WTC11 (cell line): ENCODE results near the gene AMBP. TPM values are rescaled to one million over a fixed set of nuclear protein-coding genes. Genes with fewer than 3 reads are reported as not detected.
A peak's percentile ranks its signal among the peaks of the same experiment; 100 is the strongest.

ENCODE experiments used
- ATAC-seq: fragments of 200-7000 bp; cut with Tn5 transposase; 2 replicates; pipeline ENCODE4 v1.10.0; 2021; ENCODE audit warnings: mild to moderate bottlenecking, moderate library complexity
- CTCF ChIA-PET: fragments of 300-600 bp; sonication (Branson Sonifier 250); formaldehyde crosslinking; loops from one replicate; lab custom pipeline; 2021; ENCODE audit warnings: antibody characterized with exemption; lab: Charles Lee
- POLR2A ChIA-PET: fragments of 350-600 bp; sonication (Branson Sonifier 250); formaldehyde crosslinking; loops from one replicate; lab custom pipeline; 2021; ENCODE audit warnings: antibody characterized with exemption; lab: Charles Lee
- DNase-seq: peaks from one replicate; pipeline ENCODE4 v3.0.0; 2021; ENCODE audit warnings: low spot score
- H3K27ac Mint-ChIP-seq: 2 replicates; pipeline ENCODE4 v1.8.0; 2021; ENCODE audit warnings: mixed read lengths
- H3K27me3 Mint-ChIP-seq: 2 replicates; pipeline ENCODE4 v1.8.0; 2021; ENCODE audit warnings: low read depth, mild to moderate bottlenecking, moderate library complexity, mixed read lengths
- H3K36me3 Mint-ChIP-seq: 2 replicates; pipeline ENCODE4 v1.8.0; 2021; ENCODE audit warnings: mixed read lengths
- H3K4me1 Mint-ChIP-seq: 2 replicates; pipeline ENCODE4 v1.8.0; 2022; ENCODE audit warnings: mixed read lengths
- H3K4me3 Mint-ChIP-seq: 2 replicates; pipeline ENCODE4 v1.8.0; 2021; ENCODE audit warnings: mild to moderate bottlenecking, moderate library complexity, mixed read lengths
- H3K9me3 Mint-ChIP-seq: 2 replicates; pipeline ENCODE4 v1.8.0; 2021; ENCODE audit warnings: mixed read lengths
- CBFB ChIP-seq: sonication (generic); formaldehyde crosslinking; IDR thresholded peaks from 2 replicates; pipeline ENCODE4 v1.8.1; 2022; ENCODE audit warnings: mild to moderate bottlenecking, low read depth, missing genetic modification reagents
- CREB1 ChIP-seq: sonication (generic); formaldehyde crosslinking; IDR thresholded peaks from 2 replicates; pipeline ENCODE4 v1.8.0; 2023; ENCODE audit warnings: mild to moderate bottlenecking, missing genetic modification reagents
- CTCF ChIP-seq: fragments of 200-600 bp; IDR thresholded peaks from 2 replicates; pipeline ENCODE4 v1.8.0; 2022; ENCODE audit warnings: antibody characterized with exemption
- ERG ChIP-seq: fragments of 250-450 bp; sonication (Bioruptor Pico); IDR thresholded peaks from 2 replicates; pipeline ENCODE4 v1.8.0; 2021; ENCODE audit warnings: mild to moderate bottlenecking
- ETV6 ChIP-seq: sonication (generic); formaldehyde crosslinking; IDR thresholded peaks from 2 replicates; pipeline ENCODE4 v1.8.1; 2022; ENCODE audit warnings: mild to moderate bottlenecking, missing genetic modification reagents
- FOXK1 ChIP-seq: sonication (generic); formaldehyde crosslinking; IDR thresholded peaks from 2 replicates; pipeline ENCODE4 v1.8.0; 2022; ENCODE audit warnings: mild to moderate bottlenecking, moderate library complexity, missing genetic modification reagents
- GTF2I ChIP-seq: fragments of 250-450 bp; sonication (Bioruptor Pico); conservative IDR thresholded peaks from 2 replicates; pipeline ENCODE4 v1.4.0; 2021; ENCODE audit warnings: mild to moderate bottlenecking
- HMGA2 ChIP-seq: fragments of 250-450 bp; sonication (Bioruptor Pico); IDR thresholded peaks from 2 replicates; pipeline ENCODE4 v1.4.0; 2021; ENCODE audit warnings: mild to moderate bottlenecking, moderate library complexity
- KAT7 ChIP-seq: sonication (generic); formaldehyde crosslinking; IDR thresholded peaks from 2 replicates; pipeline ENCODE4 v1.8.1; 2023; ENCODE audit warnings: missing genetic modification reagents, mild to moderate bottlenecking, borderline replicate concordance
- PRRX2 ChIP-seq: fragments of 250-450 bp; sonication (Bioruptor Pico); IDR thresholded peaks from 2 replicates; pipeline ENCODE4 v1.8.0; 2021; ENCODE audit warnings: mild to moderate bottlenecking
- RELA ChIP-seq: sonication (generic); formaldehyde crosslinking; IDR thresholded peaks from 2 replicates; pipeline ENCODE4 v1.8.1; 2022; ENCODE audit warnings: missing genetic modification reagents, mild to moderate bottlenecking, borderline replicate concordance
- SMAD4 ChIP-seq: sonication (generic); formaldehyde crosslinking; IDR thresholded peaks from 2 replicates; pipeline ENCODE4 v1.8.0; 2022; ENCODE audit warnings: mild to moderate bottlenecking, missing genetic modification reagents
- TEAD4 ChIP-seq: sonication (generic); formaldehyde crosslinking; IDR thresholded peaks from 2 replicates; pipeline ENCODE4 v1.8.0; 2022; ENCODE audit warnings: mild to moderate bottlenecking, missing genetic modification reagents
- TP53 ChIP-seq: sonication (generic); formaldehyde crosslinking; IDR thresholded peaks from 2 replicates; pipeline ENCODE4 v1.8.1; 2023; ENCODE audit warnings: mild to moderate bottlenecking, missing genetic modification reagents
- ZNF138 ChIP-seq: sonication (generic); formaldehyde crosslinking; conservative IDR thresholded peaks from 2 replicates; pipeline ENCODE4 v1.8.1; 2022; ENCODE audit warnings: mild to moderate bottlenecking, moderate library complexity, missing genetic modification reagents
- ZNF232 ChIP-seq: sonication (generic); formaldehyde crosslinking; IDR thresholded peaks from 2 replicates; pipeline ENCODE4 v1.8.0; 2022; ENCODE audit warnings: mild to moderate bottlenecking, missing genetic modification reagents
- total RNA-seq: library from RNA; stranded (reverse); gene quantifications from 3 replicates; pipeline ENCODE4 v1.2.3, GENCODE V29; 2021
- TF ChIP-seq, protein P1 (sequence below): sonication (generic); formaldehyde crosslinking; IDR thresholded peaks from 2 replicates; pipeline ENCODE4 v1.8.0; 2022; ENCODE audit warnings: mild to moderate bottlenecking, missing genetic modification reagents
- TF ChIP-seq, protein P2 (sequence below): sonication (generic); formaldehyde crosslinking; IDR thresholded peaks from 2 replicates; pipeline ENCODE4 v1.8.1; 2023; ENCODE audit warnings: mild to moderate bottlenecking, moderate library complexity, missing genetic modification reagents
- TF ChIP-seq, protein P3 (sequence below): sonication (generic); formaldehyde crosslinking; IDR thresholded peaks from 2 replicates; pipeline ENCODE4 v1.8.1; 2022; ENCODE audit warnings: low read depth, missing genetic modification reagents, borderline replicate concordance
- TF ChIP-seq, protein P4 (sequence below): sonication (generic); formaldehyde crosslinking; conservative IDR thresholded peaks from 2 replicates; pipeline ENCODE4 v1.8.1; 2022; ENCODE audit warnings: mild to moderate bottlenecking, missing genetic modification reagents

The AMBP gene
- total RNA-seq, 1 experiment from 2014 or later, result 3.3 TPM

DNA sequence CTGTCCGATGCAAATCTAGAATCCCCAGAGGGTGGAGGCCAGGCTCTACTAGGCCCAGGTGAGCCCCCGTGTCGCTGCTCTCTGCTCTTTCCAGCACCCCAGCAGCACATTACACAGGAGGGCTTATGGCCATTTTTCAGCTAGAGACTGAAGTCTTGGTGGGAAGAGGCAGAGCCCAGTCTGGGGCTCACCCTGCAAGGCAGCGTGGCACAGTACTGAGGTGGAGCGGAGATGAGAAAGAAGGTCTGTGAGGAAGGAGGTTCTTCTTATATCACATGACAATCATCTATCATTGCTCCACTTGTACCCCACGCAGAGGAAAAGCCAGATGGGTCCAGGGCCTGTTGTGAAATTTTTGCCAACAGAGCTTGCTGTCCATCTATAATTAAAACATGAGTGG, 31.0 kb upstream of the AMBP start:
- no peak for ATAC-seq
- POLR2A ChIA-PET, result no interaction called here
- no peak overlapping the region for H3K27ac Mint-ChIP-seq

DNA sequence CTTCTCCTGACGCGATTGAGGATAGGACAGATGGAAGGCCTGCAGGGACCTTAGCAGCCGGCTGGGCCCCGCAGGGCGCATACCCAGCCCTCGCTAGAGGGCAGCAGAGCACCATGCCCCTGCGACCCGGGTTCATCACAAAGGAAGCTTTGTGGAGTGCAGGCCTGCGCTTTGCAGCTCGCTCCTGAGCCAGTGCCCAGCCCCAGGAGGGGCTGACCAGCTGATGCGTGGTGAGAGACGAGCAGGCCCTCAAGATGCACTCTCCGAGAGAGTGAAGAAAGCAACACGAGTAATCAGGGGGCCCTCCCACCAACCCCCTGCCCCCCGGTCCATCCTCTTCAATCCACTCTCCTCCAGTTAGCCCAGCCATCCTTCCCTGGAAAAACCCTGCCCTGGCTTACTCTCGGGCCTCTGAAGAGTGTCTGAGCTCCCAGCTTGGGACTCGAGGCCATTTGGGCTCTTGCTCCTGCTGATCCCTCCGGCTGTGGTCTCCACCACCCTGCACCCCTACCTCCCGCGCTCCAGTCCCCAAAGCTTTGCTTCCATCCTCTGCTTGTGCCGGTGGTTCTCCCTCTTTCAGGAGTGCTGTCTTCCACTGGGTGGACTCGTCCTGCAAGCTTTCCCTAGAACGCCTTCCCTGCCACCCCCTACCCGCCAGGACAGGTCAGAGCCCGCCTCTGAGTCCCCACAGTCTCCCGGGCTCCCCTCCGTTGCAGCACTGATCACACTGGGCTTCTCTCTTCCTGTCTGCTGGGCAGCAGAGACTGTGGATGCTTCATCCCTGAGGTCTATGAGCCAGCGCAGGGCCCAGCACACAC, 30.1 kb upstream of the AMBP start:
- POLR2A ChIA-PET, result interaction anchor here (1.0 kb wide), 4 partner anchors 9 to 163 kb away, joined by 3 to 5 read pairs (median 4); partner anchors contain the start of genes COL27A1 and KIF12
- peaks cover 83% of the 10 kb centered on the region for H3K27me3 Mint-ChIP-seq
- H3K36me3 Mint-ChIP-seq, result no peaks in the 10 kb centered on the region
- no peaks in the 10 kb centered on the region for H3K9me3 Mint-ChIP-seq
- ATAC-seq (peak; percentile 96), DNase-seq (peak; percentile 90)
- H3K27ac Mint-ChIP-seq, result no peak overlapping the region
- TF ChIP-seq HMGA2 (CRISPR knock-in tag) (no peak), RELA (CRISPR knock-in tag) (no peak), ZNF232 (no peak), TP53 (CRISPR knock-in tag) (no peak; the same call in 1 of the 2 replicates), CREB1 (CRISPR knock-in tag) (peak; percentile 9; the same call in 1 of the 2 replicates), ZNF138 (no peak), CTCF (peak; percentile 84), PRRX2 (no peak), GTF2I (CRISPR knock-in tag) (no peak), CBFB (CRISPR knock-in tag) (no peak), TEAD4 (CRISPR knock-in tag) (no peak), SMAD4 (CRISPR knock-in tag) (no peak), ERG (CRISPR knock-in tag) (no peak), KAT7 (CRISPR knock-in tag) (no peak), FOXK1 (no peak)
- TF ChIP-seq, protein P1, sequence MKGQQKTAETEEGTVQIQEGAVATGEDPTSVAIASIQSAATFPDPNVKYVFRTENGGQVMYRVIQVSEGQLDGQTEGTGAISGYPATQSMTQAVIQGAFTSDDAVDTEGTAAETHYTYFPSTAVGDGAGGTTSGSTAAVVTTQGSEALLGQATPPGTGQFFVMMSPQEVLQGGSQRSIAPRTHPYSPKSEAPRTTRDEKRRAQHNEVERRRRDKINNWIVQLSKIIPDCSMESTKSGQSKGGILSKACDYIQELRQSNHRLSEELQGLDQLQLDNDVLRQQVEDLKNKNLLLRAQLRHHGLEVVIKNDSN (CRISPR knock-in tag), result no peak
- TF ChIP-seq, protein P2, sequence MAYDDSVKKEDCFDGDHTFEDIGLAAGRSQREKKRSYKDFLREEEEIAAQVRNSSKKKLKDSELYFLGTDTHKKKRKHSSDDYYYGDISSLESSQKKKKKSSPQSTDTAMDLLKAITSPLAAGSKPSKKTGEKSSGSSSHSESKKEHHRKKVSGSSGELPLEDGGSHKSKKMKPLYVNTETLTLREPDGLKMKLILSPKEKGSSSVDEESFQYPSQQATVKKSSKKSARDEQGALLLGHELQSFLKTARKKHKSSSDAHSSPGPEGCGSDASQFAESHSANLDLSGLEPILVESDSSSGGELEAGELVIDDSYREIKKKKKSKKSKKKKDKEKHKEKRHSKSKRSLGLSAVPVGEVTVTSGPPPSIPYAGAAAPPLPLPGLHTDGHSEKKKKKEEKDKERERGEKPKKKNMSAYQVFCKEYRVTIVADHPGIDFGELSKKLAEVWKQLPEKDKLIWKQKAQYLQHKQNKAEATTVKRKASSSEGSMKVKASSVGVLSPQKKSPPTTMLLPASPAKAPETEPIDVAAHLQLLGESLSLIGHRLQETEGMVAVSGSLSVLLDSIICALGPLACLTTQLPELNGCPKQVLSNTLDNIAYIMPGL (CRISPR knock-in tag), result 0 out of 2 replicates have a peak, but pooled peaks have one; percentile 26
- TF ChIP-seq, protein P3, sequence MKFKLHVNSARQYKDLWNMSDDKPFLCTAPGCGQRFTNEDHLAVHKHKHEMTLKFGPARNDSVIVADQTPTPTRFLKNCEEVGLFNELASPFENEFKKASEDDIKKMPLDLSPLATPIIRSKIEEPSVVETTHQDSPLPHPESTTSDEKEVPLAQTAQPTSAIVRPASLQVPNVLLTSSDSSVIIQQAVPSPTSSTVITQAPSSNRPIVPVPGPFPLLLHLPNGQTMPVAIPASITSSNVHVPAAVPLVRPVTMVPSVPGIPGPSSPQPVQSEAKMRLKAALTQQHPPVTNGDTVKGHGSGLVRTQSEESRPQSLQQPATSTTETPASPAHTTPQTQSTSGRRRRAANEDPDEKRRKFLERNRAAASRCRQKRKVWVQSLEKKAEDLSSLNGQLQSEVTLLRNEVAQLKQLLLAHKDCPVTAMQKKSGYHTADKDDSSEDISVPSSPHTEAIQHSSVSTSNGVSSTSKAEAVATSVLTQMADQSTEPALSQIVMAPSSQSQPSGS (CRISPR knock-in tag), result no peak
- TF ChIP-seq, protein P4, sequence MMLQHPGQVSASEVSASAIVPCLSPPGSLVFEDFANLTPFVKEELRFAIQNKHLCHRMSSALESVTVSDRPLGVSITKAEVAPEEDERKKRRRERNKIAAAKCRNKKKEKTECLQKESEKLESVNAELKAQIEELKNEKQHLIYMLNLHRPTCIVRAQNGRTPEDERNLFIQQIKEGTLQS (CRISPR knock-in tag), result no peak
- no peak overlapping the region for H3K4me3 Mint-ChIP-seq
- CTCF ChIA-PET, result interaction anchor here (0.5 to 5.2 kb wide), 83 partner anchors 8 to 1863 kb away, joined by 3 to 232 read pairs (median 5); partner anchors contain the start of genes AMBP, COL27A1 and KIF12
- peaks cover 10% of the 10 kb centered on the region for H3K4me1 Mint-ChIP-seq

More for the DNA sequence above, 31.0 kb upstream of the AMBP start:
- Mint-ChIP-seq H3K4me3 (no peak overlapping the region), H3K4me1 (peaks cover 10% of the 10 kb centered on the region), H3K36me3 (no peaks in the 10 kb centered on the region), H3K27me3 (peaks cover 84% of the 10 kb centered on the region), H3K9me3 (no peaks in the 10 kb centered on the region)
- TF ChIP-seq ETV6 (no peak), CREB1 (CRISPR knock-in tag) (no peak), HMGA2 (CRISPR knock-in tag) (no peak)
- TF ChIP-seq, protein P4 (CRISPR knock-in tag), result no peak
- CTCF ChIA-PET, result interaction anchor here (1.0 to 5.2 kb wide), 16 partner anchors 10 to 212 kb away, joined by 3 to 232 read pairs (median 28); partner anchors contain the start of genes COL27A1 and KIF12
- no peak for DNase-seq
